ENCODE results near the gene GPX8. TPM values are rescaled to one million over a fixed set of nuclear protein-coding genes. Genes with fewer than 3 reads are reported as not detected.

GPX8 gene
- total RNA-seq, 2 donors from 2014 or later = not detected

GRCh38 chr5:55180016-55180415 is 20.0 kb downstream of the GPX8 start:
- peaks cover 41 to 60% of the 10 kb centered on the region in 2 donors for H3K27me3 Mint-ChIP-seq
- H3K27ac Mint-ChIP-seq = no peak overlapping the region
- H3K9me3 Mint-ChIP-seq = no peaks in the 10 kb centered on the region
- ATAC-seq (no peak), DNase-seq (ENCODE audit: low spot score) (no peak)
- H3K4me1 Mint-ChIP-seq (ENCODE audit: low read depth in 2 of 2) = peaks cover 8 to 16% of the 10 kb centered on the region in 2 donors
- no peak overlapping the region for H3K4me3 Mint-ChIP-seq
- peaks cover 5% of the 10 kb centered on the region for H3K36me3 Mint-ChIP-seq

GRCh38 chr5:55187370-55187769 is 27.4 kb downstream of the GPX8 start:
- Mint-ChIP-seq H3K27ac (no peak overlapping the region), H3K4me1 (ENCODE audit: low read depth in 2 of 2) (no peaks in the 10 kb centered on the region), H3K4me3 (no peak overlapping the region), H3K9me3 (no peaks in the 10 kb centered on the region), H3K36me3 (no peaks in the 10 kb centered on the region), H3K27me3 (peaks cover 35 to 51% of the 10 kb centered on the region in 2 donors)
- DNase-seq (ENCODE audit: low spot score) = no peak
- no peak for ATAC-seq

GRCh38 chr5:55188656-55189540 is 28.9 kb downstream of the GPX8 start:
- no peak overlapping the region for H3K4me3 Mint-ChIP-seq
- DNase-seq (ENCODE audit: low spot score) (no peak), ATAC-seq (no peak)
- H3K27ac Mint-ChIP-seq = no peak overlapping the region
- H3K36me3 Mint-ChIP-seq = no peaks in the 10 kb centered on the region
- no peaks in the 10 kb centered on the region for H3K4me1 Mint-ChIP-seq (ENCODE audit: low read depth in 2 of 2)
- peaks cover 43 to 61% of the 10 kb centered on the region in 2 donors for H3K27me3 Mint-ChIP-seq
- no peaks in the 10 kb centered on the region for H3K9me3 Mint-ChIP-seq

GRCh38 chr5:55191165-55191564 is 31.2 kb downstream of the GPX8 start:
- no peak overlapping the region for H3K27ac Mint-ChIP-seq
- H3K4me3 Mint-ChIP-seq = no peak overlapping the region
- H3K9me3 Mint-ChIP-seq = no peaks in the 10 kb centered on the region
- peaks cover 33 to 49% of the 10 kb centered on the region in 2 donors for H3K27me3 Mint-ChIP-seq
- H3K4me1 Mint-ChIP-seq (ENCODE audit: low read depth in 2 of 2) = no peaks in the 10 kb centered on the region
- DNase-seq (ENCODE audit: low spot score) = no peak
- no peaks in the 10 kb centered on the region for H3K36me3 Mint-ChIP-seq
- no peak for ATAC-seq

- no peak overlapping the region for H3K4me3 Mint-ChIP-seq
- H3K27ac Mint-ChIP-seq = no peak overlapping the region
- H3K4me1 Mint-ChIP-seq (ENCODE audit: low read depth in 2 of 2) = peaks cover 0 to 3% of the 10 kb centered on the region in 2 donors
- no peaks in the 10 kb centered on the region for H3K9me3 Mint-ChIP-seq
- ATAC-seq (no peak), DNase-seq (ENCODE audit: low spot score) (no peak)
- H3K36me3 Mint-ChIP-seq = no peaks in the 10 kb centered on the region
- H3K27me3 Mint-ChIP-seq = peaks cover 35 to 69% of the 10 kb centered on the region in 2 donors
Observed at GRCh38 chr5:55205001-55205400, 45.0 kb downstream of the GPX8 start.

GRCh38 chr5:55211184-55211874 is 51.4 kb downstream of the GPX8 start:
- no peak for DNase-seq (ENCODE audit: low spot score)
- Mint-ChIP-seq H3K4me1 (ENCODE audit: low read depth in 2 of 2) (peaks cover 0 to 3% of the 10 kb centered on the region in 2 donors), H3K27me3 (peaks cover 13 to 22% of the 10 kb centered on the region in 2 donors), H3K27ac (no peak overlapping the region), H3K4me3 (no peak overlapping the region), H3K36me3 (no peaks in the 10 kb centered on the region), H3K9me3 (no peaks in the 10 kb centered on the region)
- no peak for ATAC-seq

Other genes starting within 250 kb of the GPX8 start
- gene ESM1, start 174.6 kb upstream of the GPX8 start, total RNA-seq = under 1 TPM in 1 of 2 donors, not detected in 1; 0.73 TPM
- 1 to 10 TPM; 4.7 to 7.4 TPM for gene GZMK, start 135.9 kb upstream of the GPX8 start, total RNA-seq
- 1,000 to 10,000 TPM in 1 of 2 donors, 100 to 1,000 TPM in 1; 522 to 1,702 TPM for gene GZMA, start 57.5 kb upstream of the GPX8 start, total RNA-seq
- under 1 TPM in 1 of 2 donors, not detected in 1; 0.31 TPM for gene CDC20B, start 13.0 kb downstream of the GPX8 start, total RNA-seq
- gene MCIDAS, start 67.1 kb downstream of the GPX8 start, total RNA-seq = not detected
- not detected for gene CCNO, start 73.4 kb downstream of the GPX8 start, total RNA-seq
- gene DHX29, start 147.5 kb downstream of the GPX8 start, total RNA-seq = 10 to 100 TPM; 19.2 to 22.1 TPM
- gene MTREX, start 147.8 kb downstream of the GPX8 start, total RNA-seq = 10 to 100 TPM; 72.9 to 95.9 TPM